Stimulated activated CD4-positive, alpha-beta T cell treated with anti-CD3 and anti-CD28 coated beads, TNF-alpha, amount 100 ng/mL, for 4 hours (primary cell): Measurements from ENCODE around the gene ZNF598.
"Not testable (repeated sequence)": the region's sequence is repeated elsewhere in the genome, so short reads cannot be mapped to it uniquely, and the experiment has no call there.

Experiments
- DNase-seq, 3 experiments: peaks; one replicate each; pipeline ENCODE4 v3.0.0-alpha.2; 2020; ENCODE audit warnings: low read depth in 3 of 3

Gene ZNF598

GRCh38 chr16:2028146-2028545 is 18.5 kb upstream of the ZNF598 start:
- DNase-seq = no peak

- DNase-seq = no peak
These were observed 17.7 kb upstream of the ZNF598 start for GRCh38 chr16:2027024-2028010.

- no peak for DNase-seq
These were observed 16.9 kb upstream of the ZNF598 start, which contains the start of gene NHERF2 for GRCh38 chr16:2026461-2027023. Gene NHERF2, plus strand, starts transcription at chr16:2026902. Its CDS starts 104 bp downstream, at chr16:2027006.

- DNase-seq = no peak
These were observed 16.3 kb upstream of the ZNF598 start for GRCh38 chr16:2025878-2026460.

GRCh38 chr16:2025251-2025650 is 15.6 kb upstream of the ZNF598 start:
- DNase-seq = no peak

- no peak for DNase-seq
These were observed 14.4 kb upstream of the ZNF598 start for GRCh38 chr16:2024032-2024420.

- peak; percentile 93 to 98 (median 94) for DNase-seq
These were observed 13.7 kb upstream of the ZNF598 start for GRCh38 chr16:2023092-2024031.

GRCh38 chr16:2022723-2023091 is 13.1 kb upstream of the ZNF598 start:
- no peak for DNase-seq

- DNase-seq = no peak
These were observed 10.6 kb upstream of the ZNF598 start for GRCh38 chr16:2019921-2020831.

- no peak for DNase-seq
These were observed 9.9 kb upstream of the ZNF598 start, which contains the start of gene NPW for GRCh38 chr16:2019518-2019920. Gene NPW, plus strand, starts transcription at chr16:2019785.

- no peak for DNase-seq
These were observed 6.8 kb upstream of the ZNF598 start for GRCh38 chr16:2016407-2016922.

- DNase-seq = no peak
These were observed 6.3 kb upstream of the ZNF598 start for GRCh38 chr16:2015947-2016208.

- DNase-seq = no peak
These were observed 5.7 kb upstream of the ZNF598 start for GRCh38 chr16:2015117-2015946.

GRCh38 chr16:2013527-2013926 is 3.9 kb upstream of the ZNF598 start:
- DNase-seq = no peak

- not testable (repeated sequence) for DNase-seq
These were observed 2.1 kb upstream of the ZNF598 start for GRCh38 chr16:2011726-2012125.

GRCh38 chr16:2009164-2009711 is 383 bp downstream of the ZNF598 start:
- DNase-seq = no peak

- DNase-seq = no peak
These were observed 924 bp downstream of the ZNF598 start for GRCh38 chr16:2008631-2009163.

- no peak for DNase-seq
These were observed 1.6 kb downstream of the ZNF598 start for GRCh38 chr16:2008009-2008526.
